Endometrial microvascular endothelial cells (primary cell): ENCODE results near the gene SHROOM3. TPM values are rescaled to one million over a fixed set of nuclear protein-coding genes. Genes with fewer than 3 reads are reported as not detected.

Experiments used
- in situ Hi-C: cut with HindIII; loops from 2 replicates; pipeline ENCODE4 v1.10.0; 2017; ENCODE audit warnings: low sequenced_read_pairs, low pct_unique_long_range_greater_than_20kb; ENCODE audit errors: inconsistent ontology term
- total RNA-seq: library from RNA; depleted of rRNA; stranded (reverse); fragments of >200 nt; gene quantifications from one replicate; pipeline ENCODE4 v1.2.3, GENCODE V29; 2015; ENCODE audit errors: inconsistent ontology term

The SHROOM3 gene
- total RNA-seq, 1 donor from 2014 or later: 3.7 TPM

GRCh38 chr4:76628251-76628650 is 193.2 kb downstream of the SHROOM3 start:
- in situ Hi-C loops: no loop called here

GRCh38 chr4:76630741-76631140 is 195.7 kb downstream of the SHROOM3 start:
- in situ Hi-C loops: no loop called here

- in situ Hi-C loops: no loop called here
Measured at GRCh38 chr4:76634220-76634619, 199.2 kb downstream of the SHROOM3 start.

- in situ Hi-C loops: no loop called here
Measured at GRCh38 chr4:76637712-76638361, 202.8 kb downstream of the SHROOM3 start.

- in situ Hi-C loops: no loop called here
Measured at GRCh38 chr4:76639288-76639687, 204.3 kb downstream of the SHROOM3 start.

- in situ Hi-C loops: no loop called here
Measured at GRCh38 chr4:76640353-76640910, 205.4 kb downstream of the SHROOM3 start.

- in situ Hi-C loops: no loop called here
Measured at GRCh38 chr4:76641351-76641750, 206.3 kb downstream of the SHROOM3 start.

GRCh38 chr4:76641758-76642157 is 206.7 kb downstream of the SHROOM3 start:
- in situ Hi-C loops: no loop called here

- in situ Hi-C loops: no loop called here
Measured at GRCh38 chr4:76644831-76645485, 209.9 kb downstream of the SHROOM3 start.

- in situ Hi-C loops: no loop called here
Measured at GRCh38 chr4:76649086-76649485, 214.1 kb downstream of the SHROOM3 start.

GRCh38 chr4:76651616-76652015 is 216.6 kb downstream of the SHROOM3 start:
- in situ Hi-C loops: no loop called here

- in situ Hi-C loops: no loop called here
Measured at GRCh38 chr4:76652389-76652788, 217.4 kb downstream of the SHROOM3 start.

GRCh38 chr4:76654084-76654483 is 219.1 kb downstream of the SHROOM3 start:
- in situ Hi-C loops: no loop called here

- in situ Hi-C loops: no loop called here
Measured at GRCh38 chr4:76654791-76655190, 219.8 kb downstream of the SHROOM3 start.

- in situ Hi-C loops: no loop called here
Measured at GRCh38 chr4:76655566-76656479, 220.8 kb downstream of the SHROOM3 start.

GRCh38 chr4:76657443-76657842 is 222.4 kb downstream of the SHROOM3 start:
- in situ Hi-C loops: no loop called here

- in situ Hi-C loops: no loop called here
Measured at GRCh38 chr4:76658231-76659102, 223.4 kb downstream of the SHROOM3 start.

GRCh38 chr4:76659103-76659490 is 224.1 kb downstream of the SHROOM3 start:
- in situ Hi-C loops: no loop called here

GRCh38 chr4:76663824-76664223 is 228.8 kb downstream of the SHROOM3 start:
- in situ Hi-C loops: no loop called here
